Breast epithelium (tissue), 4 donors: Measurements from ENCODE around the gene NRXN2. TPM values are rescaled to one million over a fixed set of nuclear protein-coding genes. Genes with fewer than 3 reads are reported as not detected.

Experiments
- DNase-seq, 2 donors: peaks; one replicate each; pipeline ENCODE4 v3.0.0-alpha.2; 2019; ENCODE audit warnings: low spot score in 2 of 2
- H3K27ac ChIP-seq, 2 donors: fragments of 200-600 bp; sonication (generic) in 1 of 2; one replicate each; pipeline ENCODE4 v1.5.1; 2016 to 2019; ENCODE audit warnings: mild to moderate bottlenecking in 1 of 2
- H3K27me3 ChIP-seq, 2 donors: fragments of 200-600 bp; sonication (generic) in 1 of 2; one replicate each; pipeline versions ENCODE4 v1.5.1 to v1.6.0; 2017 to 2019; ENCODE audit warnings: control low read depth in 1 of 2, mild to moderate bottlenecking in 1 of 2
- H3K36me3 ChIP-seq: fragments of 200-600 bp; one replicate; pipeline ENCODE4 v1.5.1; 2019
- H3K4me1 ChIP-seq, 2 donors: fragments of 200-600 bp; sonication (generic); one replicate each; pipeline ENCODE4 v1.5.1; 2016 to 2019; ENCODE audit warnings: control low read depth in 1 of 2
- H3K4me3 ChIP-seq, 3 donors: fragments of 200-600 bp; sonication (generic); 1 replicate in 2 of 3; 2 replicates in 1 of 3; pipeline ENCODE4 v1.5.1; 2016 to 2019; ENCODE audit warnings: mild to moderate bottlenecking in 3 of 3, moderate library complexity in 2 of 3
- H3K9me3 ChIP-seq, 2 donors: fragments of 200-600 bp; sonication (generic) in 1 of 2; one replicate each; pipeline ENCODE4 v1.5.1; 2016 to 2019; ENCODE audit warnings: control low read depth in 1 of 2
- CTCF ChIP-seq, 3 donors: fragments of 450-650 bp; IDR thresholded peaks; one replicate each; pipeline ENCODE4 v1.5.1; 2016 to 2017; ENCODE audit warnings: antibody characterized with exemption in 3 of 3, mild to moderate bottlenecking in 3 of 3, moderate library complexity in 3 of 3
- POLR2A ChIP-seq: fragments of 450-650 bp; IDR thresholded peaks from one replicate; pipeline ENCODE4 v1.6.1; 2016; ENCODE audit warnings: antibody characterized with exemption, mild to moderate bottlenecking, moderate library complexity
- POLR2AphosphoS5 ChIP-seq, 3 donors: sonication (generic); formaldehyde crosslinking; IDR thresholded peaks; one replicate each; pipeline ENCODE4 v1.6.1; 2017; ENCODE audit warnings: antibody characterized with exemption in 3 of 3
- intact Hi-C: fragments of 100-400 bp; cut with DNase I; formaldehyde crosslinking; loops from one replicate; pipeline ENCODE4 v1.15.1; 2023; ENCODE audit warnings: low total_unique reads
- total RNA-seq, 3 donors: library from RNA; depleted of rRNA; stranded (reverse); fragments of >200 nt; gene quantifications; one replicate each; pipeline ENCODE4 v1.1.0, GENCODE V29; 2016

Gene NRXN2
- total RNA-seq, 3 donors from 2014 or later, result 1.8 to 4.3 (median 3.5) TPM

- H3K9me3 ChIP-seq, result no peaks in the 10 kb centered on the region
- no peak for DNase-seq
- peaks cover 6 to 92% of the 10 kb centered on the region in 2 donors for H3K27me3 ChIP-seq
- H3K27ac ChIP-seq, result no peak overlapping the region
- no peak overlapping the region for H3K4me3 ChIP-seq
- TF ChIP-seq CTCF (IDR thresholded peaks at IDR 0.05), result no peak
- no peak for TF ChIP-seq POLR2A
- no peak for TF ChIP-seq POLR2AphosphoS5 (IDR thresholded peaks at IDR 0.05)
- intact Hi-C loops, result no loop called here
- no peaks in the 10 kb centered on the region for H3K36me3 ChIP-seq
- peaks cover 0 to 3% of the 10 kb centered on the region in 2 donors for H3K4me1 ChIP-seq
Measured at GRCh38 chr11:64718084-64718779, 4.8 kb downstream of the NRXN2 start.

GRCh38 chr11:64717268-64717578 lies 5.8 kb downstream of the NRXN2 start:
- no peaks in the 10 kb centered on the region for H3K9me3 ChIP-seq
- no peak overlapping the region for H3K27ac ChIP-seq
- peaks cover 0 to 3% of the 10 kb centered on the region in 2 donors for H3K4me1 ChIP-seq
- DNase-seq, result no peak
- H3K36me3 ChIP-seq, result no peaks in the 10 kb centered on the region
- H3K27me3 ChIP-seq, result peaks cover 3 to 97% of the 10 kb centered on the region in 2 donors
- TF ChIP-seq POLR2A (no peak), CTCF (IDR thresholded peaks at IDR 0.05) (no peak), POLR2AphosphoS5 (IDR thresholded peaks at IDR 0.05) (no peak)
- no peak overlapping the region for H3K4me3 ChIP-seq
- intact Hi-C loops, result loop anchor here (1.0 kb wide), 1 partner anchor 26 kb away; no protein-coding TSS in a partner anchor

- TF ChIP-seq POLR2A, result no peak
- no peak for TF ChIP-seq POLR2AphosphoS5 (IDR thresholded peaks at IDR 0.05)
- no peak for TF ChIP-seq CTCF (IDR thresholded peaks at IDR 0.05)
- no peak overlapping the region for H3K4me3 ChIP-seq
- H3K4me1 ChIP-seq, result peaks cover 0 to 3% of the 10 kb centered on the region in 2 donors
- intact Hi-C loops, result loop anchor here (1.0 kb wide), 1 partner anchor 27 kb away; no protein-coding TSS in a partner anchor
- H3K9me3 ChIP-seq, result no peaks in the 10 kb centered on the region
- peaks cover 4 to 97% of the 10 kb centered on the region in 2 donors for H3K27me3 ChIP-seq
- no peak for DNase-seq
- no peak overlapping the region for H3K27ac ChIP-seq
- no peaks in the 10 kb centered on the region for H3K36me3 ChIP-seq
Measured at GRCh38 chr11:64716473-64717267, 6.3 kb downstream of the NRXN2 start.

- no peak for TF ChIP-seq CTCF (IDR thresholded peaks at IDR 0.05)
- TF ChIP-seq POLR2A, result no peak
- no peak for TF ChIP-seq POLR2AphosphoS5 (IDR thresholded peaks at IDR 0.05)
- Histone ChIP-seq H3K4me1 (peaks cover 0 to 3% of the 10 kb centered on the region in 2 donors), H3K4me3 (no peak overlapping the region), H3K36me3 (no peaks in the 10 kb centered on the region), H3K27me3 (peaks cover 10 to 97% of the 10 kb centered on the region in 2 donors), H3K27ac (no peak overlapping the region), H3K9me3 (no peaks in the 10 kb centered on the region)
- no peak for DNase-seq
- intact Hi-C loops, result no loop called here
Measured at GRCh38 chr11:64715756-64716472, 7.1 kb downstream of the NRXN2 start.
